ENCODE measurements around the gene APOL4. TPM values are rescaled to one million over a fixed set of nuclear protein-coding genes. Genes with fewer than 3 reads are reported as not detected.
A peak's percentile ranks its signal among the peaks of the same experiment; 100 is the strongest.

Gene APOL4
- total and polyA plus RNA-seq, 4 donors: 5.9 to 15.9 (median 9.1) TPM

- Histone ChIP-seq H3K27me3 (ENCODE audit: control insufficient read depth in 3 of 3, insufficient read depth in 3 of 3, low read length in 2 of 3) (no peaks in the 10 kb centered on the region), H3K27ac (ENCODE audit: low read depth in 1 of 2, low read length in 1 of 2) (no peak overlapping the region), H3K36me3 (ENCODE audit: control insufficient read depth in 4 of 4, insufficient read depth in 4 of 4, low read length in 4 of 4) (no peaks in the 10 kb centered on the region), H3K9ac (ENCODE audit: insufficient read depth in 1 of 2, low read length in 2 of 2) (no peak overlapping the region), H3K9me3 (ENCODE audit: control insufficient read depth in 4 of 4, insufficient read depth in 3 of 4, low read length in 3 of 4) (no peaks in the 10 kb centered on the region), H3K4me1 (ENCODE audit: control insufficient read depth in 5 of 5, insufficient read depth in 5 of 5, low read length in 5 of 5) (no peaks in the 10 kb centered on the region), H3K4me3 (no peak overlapping the region)
- no peak for ATAC-seq (ENCODE audit: insufficient read depth, low FRiP score)
- TF ChIP-seq CTCF (IDR thresholded peaks at IDR 0.05; ENCODE audit: control extremely low read depth, extremely low read depth): no peak
- WGBS, 2 donors: 48 to 55% methylated on average over 3 of the region's 3 CpGs
- no peak for DNase-seq
Observed at GRCh38 chr22:36171941-36172340, 29.7 kb downstream of the APOL4 start.

- Histone ChIP-seq H3K9ac (ENCODE audit: insufficient read depth in 1 of 2, low read length in 2 of 2) (no peak overlapping the region), H3K4me3 (no peak overlapping the region), H3K9me3 (ENCODE audit: control insufficient read depth in 4 of 4, insufficient read depth in 3 of 4, low read length in 3 of 4) (no peaks in the 10 kb centered on the region), H3K27ac (ENCODE audit: low read depth in 1 of 2, low read length in 1 of 2) (no peak overlapping the region), H3K36me3 (ENCODE audit: control insufficient read depth in 4 of 4, insufficient read depth in 4 of 4, low read length in 4 of 4) (no peaks in the 10 kb centered on the region), H3K4me1 (ENCODE audit: control insufficient read depth in 5 of 5, insufficient read depth in 5 of 5, low read length in 5 of 5) (peaks cover 0 to 10% (median 2%) of the 10 kb centered on the region in 5 donors), H3K27me3 (ENCODE audit: control insufficient read depth in 3 of 3, insufficient read depth in 3 of 3, low read length in 2 of 3) (no peaks in the 10 kb centered on the region)
- 63 to 65% methylated on average over 10 of the region's 10 CpGs for WGBS, 2 donors
- no peak for ATAC-seq (ENCODE audit: insufficient read depth, low FRiP score)
- TF ChIP-seq CTCF (IDR thresholded peaks at IDR 0.05; ENCODE audit: control extremely low read depth, extremely low read depth): no peak
- DNase-seq: no peak
Observed at GRCh38 chr22:36166518-36167220, 34.9 kb downstream of the APOL4 start.

GRCh38 chr22:36166086-36166485 is 35.5 kb downstream of the APOL4 start:
- no peak for ATAC-seq (ENCODE audit: insufficient read depth, low FRiP score)
- no peak for DNase-seq
- H3K27me3 ChIP-seq (ENCODE audit: control insufficient read depth in 3 of 3, insufficient read depth in 3 of 3, low read length in 2 of 3): no peaks in the 10 kb centered on the region
- no peak overlapping the region for H3K9ac ChIP-seq (ENCODE audit: insufficient read depth in 1 of 2, low read length in 2 of 2)
- peaks cover 0 to 10% (median 2%) of the 10 kb centered on the region in 5 donors for H3K4me1 ChIP-seq (ENCODE audit: control insufficient read depth in 5 of 5, insufficient read depth in 5 of 5, low read length in 5 of 5)
- no peak overlapping the region for H3K4me3 ChIP-seq
- no peaks in the 10 kb centered on the region for H3K9me3 ChIP-seq (ENCODE audit: control insufficient read depth in 4 of 4, insufficient read depth in 3 of 4, low read length in 3 of 4)
- 95 to 98% methylated on average over 3 of the region's 3 CpGs for WGBS, 2 donors
- TF ChIP-seq CTCF (IDR thresholded peaks at IDR 0.05; ENCODE audit: control extremely low read depth, extremely low read depth): no peak
- no peaks in the 10 kb centered on the region for H3K36me3 ChIP-seq (ENCODE audit: control insufficient read depth in 4 of 4, insufficient read depth in 4 of 4, low read length in 4 of 4)
- no peak overlapping the region for H3K27ac ChIP-seq (ENCODE audit: low read depth in 1 of 2, low read length in 1 of 2)

GRCh38 chr22:36165141-36165540 is 36.5 kb downstream of the APOL4 start:
- no peaks in the 10 kb centered on the region for H3K27me3 ChIP-seq (ENCODE audit: control insufficient read depth in 3 of 3, insufficient read depth in 3 of 3, low read length in 2 of 3)
- 71 to 85% methylated on average over 2 of the region's 2 CpGs for WGBS, 2 donors
- peaks cover 0 to 18% (median 9%) of the 10 kb centered on the region in 5 donors for H3K4me1 ChIP-seq (ENCODE audit: control insufficient read depth in 5 of 5, insufficient read depth in 5 of 5, low read length in 5 of 5)
- ATAC-seq (ENCODE audit: insufficient read depth, low FRiP score): no peak
- no peak overlapping the region for H3K27ac ChIP-seq (ENCODE audit: low read depth in 1 of 2, low read length in 1 of 2)
- no peaks in the 10 kb centered on the region for H3K9me3 ChIP-seq (ENCODE audit: control insufficient read depth in 4 of 4, insufficient read depth in 3 of 4, low read length in 3 of 4)
- DNase-seq: peak in 2 of 3 donors; percentile 39 to 67
- no peak overlapping the region for H3K4me3 ChIP-seq
- H3K9ac ChIP-seq (ENCODE audit: insufficient read depth in 1 of 2, low read length in 2 of 2): no peak overlapping the region
- H3K36me3 ChIP-seq (ENCODE audit: control insufficient read depth in 4 of 4, insufficient read depth in 4 of 4, low read length in 4 of 4): no peaks in the 10 kb centered on the region
- no peak for TF ChIP-seq CTCF (IDR thresholded peaks at IDR 0.05; ENCODE audit: control extremely low read depth, extremely low read depth)
